Panc1 (cell line): ENCODE measurements around the gene ANKRD60.

Experiments used
- POLR2AphosphoS5 ChIP-seq: IDR thresholded peaks from 2 replicates; pipeline ENCODE4 v1.6.1; 2012; ENCODE audit warnings: mild to moderate bottlenecking, low read depth, low read length, moderate library complexity
- SIN3A ChIP-seq: IDR thresholded peaks from 2 replicates; pipeline ENCODE4 v1.6.1; 2012; ENCODE audit warnings: low read depth, mild to moderate bottlenecking, low read length, moderate library complexity, borderline replicate concordance; ENCODE audit not compliant: insufficient read depth
- TF ChIP-seq, protein P1 (sequence below): fragments of 450-650 bp; IDR thresholded peaks from 2 replicates; pipeline ENCODE4 v1.5.1; 2017; ENCODE audit warnings: mild to moderate bottlenecking

DNA sequence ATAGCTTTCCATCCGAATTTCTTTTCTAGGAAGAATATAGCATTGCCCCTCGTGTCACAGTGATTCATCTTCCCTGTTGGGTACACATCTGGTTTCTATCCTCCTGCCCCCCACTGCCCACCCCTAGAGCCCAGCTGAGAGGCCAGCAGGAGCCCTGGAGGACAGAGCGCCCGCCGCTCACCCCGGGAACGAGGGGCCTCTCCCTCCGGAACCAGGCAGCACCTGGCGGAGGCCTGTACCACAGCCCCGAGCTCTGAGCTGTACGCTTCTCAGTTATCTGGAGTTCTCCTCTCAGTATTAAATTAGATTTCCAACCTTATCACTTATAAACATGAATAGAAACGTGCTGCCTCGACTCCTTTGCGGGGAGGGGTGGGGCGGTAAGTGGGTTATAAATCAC is 6.0 kb downstream of the ANKRD60 start:
- TF ChIP-seq, protein P1, sequence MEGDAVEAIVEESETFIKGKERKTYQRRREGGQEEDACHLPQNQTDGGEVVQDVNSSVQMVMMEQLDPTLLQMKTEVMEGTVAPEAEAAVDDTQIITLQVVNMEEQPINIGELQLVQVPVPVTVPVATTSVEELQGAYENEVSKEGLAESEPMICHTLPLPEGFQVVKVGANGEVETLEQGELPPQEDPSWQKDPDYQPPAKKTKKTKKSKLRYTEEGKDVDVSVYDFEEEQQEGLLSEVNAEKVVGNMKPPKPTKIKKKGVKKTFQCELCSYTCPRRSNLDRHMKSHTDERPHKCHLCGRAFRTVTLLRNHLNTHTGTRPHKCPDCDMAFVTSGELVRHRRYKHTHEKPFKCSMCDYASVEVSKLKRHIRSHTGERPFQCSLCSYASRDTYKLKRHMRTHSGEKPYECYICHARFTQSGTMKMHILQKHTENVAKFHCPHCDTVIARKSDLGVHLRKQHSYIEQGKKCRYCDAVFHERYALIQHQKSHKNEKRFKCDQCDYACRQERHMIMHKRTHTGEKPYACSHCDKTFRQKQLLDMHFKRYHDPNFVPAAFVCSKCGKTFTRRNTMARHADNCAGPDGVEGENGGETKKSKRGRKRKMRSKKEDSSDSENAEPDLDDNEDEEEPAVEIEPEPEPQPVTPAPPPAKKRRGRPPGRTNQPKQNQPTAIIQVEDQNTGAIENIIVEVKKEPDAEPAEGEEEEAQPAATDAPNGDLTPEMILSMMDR: no peak
- TF ChIP-seq SIN3A (no peak), POLR2AphosphoS5 (no peak)
